GM10266 (cell line): ENCODE data around the gene TXNDC11.
A peak's percentile ranks its signal among the peaks of the same experiment; 100 is the strongest.

Experiments
- DNase-seq: peaks from one replicate; pipeline ENCODE4 v3.0.0; 2012; ENCODE audit errors: extremely low spot score
- CTCF ChIP-seq: IDR thresholded peaks from 2 replicates; pipeline ENCODE4 v1.5.1; 2012; ENCODE audit warnings: mild to moderate bottlenecking, low read depth; ENCODE audit not compliant: control insufficient read depth, insufficient read depth; ENCODE audit errors: missing control alignments

Gene TXNDC11

GRCh38 chr16:11657556-11657955 lies 85.1 kb downstream of the TXNDC11 start:
- TF ChIP-seq CTCF, result no peak
- DNase-seq, result no peak

- TF ChIP-seq CTCF, result no peak
These were observed 87.0 kb downstream of the TXNDC11 start for GRCh38 chr16:11655655-11656054.

GRCh38 chr16:11651796-11652195 lies 90.9 kb downstream of the TXNDC11 start:
- peak; percentile 6 for DNase-seq
- TF ChIP-seq CTCF, result no peak

More at GRCh38 chr16:11655655-11656054, 87.0 kb downstream of the TXNDC11 start:
- no peak for DNase-seq

GRCh38 chr16:11650641-11651591 lies 91.7 kb downstream of the TXNDC11 start:
- no peak for TF ChIP-seq CTCF
- DNase-seq, result peak; percentile 3

GRCh38 chr16:11649276-11649675 lies 93.4 kb downstream of the TXNDC11 start:
- TF ChIP-seq CTCF, result no peak
- DNase-seq, result no peak

- no peak for DNase-seq
- no peak for TF ChIP-seq CTCF
These were observed 99.9 kb downstream of the TXNDC11 start for GRCh38 chr16:11642765-11643116.
